Heart left ventricle (tissue), 16 donors: Measurements from ENCODE around the gene TROAP. TPM values are rescaled to one million over a fixed set of nuclear protein-coding genes. Genes with fewer than 3 reads are reported as not detected.

Experiments
- ATAC-seq, 4 donors: fragments of 200-7000 bp; cut with Tn5 transposase; one replicate each; pipeline ENCODE4 v1.9.1; 2020 to 2022; ENCODE audit warnings: moderate library complexity in 4 of 4, mild to moderate bottlenecking in 3 of 4, moderate number of reproducible peaks in 1 of 4
- DNase-seq, 5 donors: peaks; one replicate each; pipeline ENCODE4 v3.0.0-alpha.2; 2020
- H3K27ac ChIP-seq, 12 donors: fragments of 200-600 bp; sonication (generic) in 4 of 12; one replicate each; pipeline versions ENCODE4 v1.5.0 to v1.8.0; 2016 to 2022; ENCODE audit warnings: mild to moderate bottlenecking in 2 of 12
- H3K27me3 ChIP-seq, 9 donors: fragments of 200-600 bp; sonication (generic) in 2 of 9; one replicate each; pipeline versions ENCODE4 v1.5.1 to v1.8.0; 2016 to 2022; ENCODE audit warnings: mild to moderate bottlenecking in 3 of 9
- H3K36me3 ChIP-seq, 9 donors: fragments of 200-600 bp; sonication (generic) in 2 of 9; one replicate each; pipeline versions ENCODE4 v1.5.0 to v1.8.0; 2018 to 2022; ENCODE audit warnings: mild to moderate bottlenecking in 2 of 9
- H3K4me1 ChIP-seq, 12 donors: fragments of 200-600 bp; sonication (generic) in 4 of 12; one replicate each; pipeline versions ENCODE4 v1.5.0 to v1.8.0; 2016 to 2022; ENCODE audit warnings: mild to moderate bottlenecking in 3 of 12
- H3K4me3 ChIP-seq, 12 donors: fragments of 200-600 bp; sonication (generic) in 4 of 12; one replicate each; pipeline versions ENCODE4 v1.5.0 to v1.8.0; 2017 to 2022; ENCODE audit warnings: mild to moderate bottlenecking in 9 of 12, moderate library complexity in 4 of 12
- H3K9me3 ChIP-seq, 12 donors: fragments of 200-600 bp; sonication (generic) in 4 of 12; one replicate each; pipeline versions ENCODE4 v1.5.0 to v1.8.0; 2016 to 2022; ENCODE audit warnings: mild to moderate bottlenecking in 1 of 12
- POLR2A ChIP-seq, 2 donors: fragments of 450-650 bp; IDR thresholded peaks; one replicate each; pipeline ENCODE4 v1.6.1; 2017; ENCODE audit warnings: antibody characterized with exemption in 2 of 2, mild to moderate bottlenecking in 2 of 2, moderate library complexity in 2 of 2
- WGBS, 4 donors: extraction: QIAGEN DNeasy Blood & Tissue Kit in 2 of 4; methylation state at CpG; one replicate each; pipeline versions ENCODE4 v1.1.5 to v1.1.7; 2013 to 2018; 5-methylcytosine and 5-hydroxymethylcytosine counted together
- intact Hi-C, 10 donors: fragments of 100-400 bp; cut with DNase I; formaldehyde crosslinking; loops; one replicate each; pipeline versions ENCODE4 v1.11.1 to v1.14.2; 2022
- polyA plus RNA-seq, 2 donors: library from polyadenylated mRNA; stranded (reverse); fragments of 200-250 nt; gene quantifications; one replicate each; pipeline ENCODE4 v1.2.3, GENCODE V29; 2013
- total RNA-seq, 9 donors: library from RNA; depleted of rRNA in 2 of 9; stranded (reverse); fragments of >200 nt in 2 of 9; fragmentation: NEBNext Ultra II Directional in 3 of 9; extraction: Animal tissue kit (Norgen Biotek cat#: 25700) in 3 of 9; gene quantifications; one replicate each; pipeline versions ENCODE4 v1.1.0 to v1.2.4, GENCODE V29; 2016 to 2023
- TF ChIP-seq, protein P1 (sequence below), 12 donors: fragments of 200-600 bp; sonication (generic) in 4 of 12; IDR thresholded peaks; one replicate each; pipeline versions ENCODE4 v1.5.0 to v1.8.0; 2018 to 2022; ENCODE audit warnings: antibody characterized with exemption in 12 of 12, mild to moderate bottlenecking in 5 of 12
- donor health status: ischemic (EF 13 %, LVEDD 7.1; RV severe dilation, severe dysfunction).
- donor health status: healthy with polysubstance abuse.
- donor health status: DM: no; HTN: yes; CAD: no.
- donor health status: DM: no; HTN: no; CAD: no.
- donor health status: ischemic (EF 25% LVEDD 6.9; RV normal size, moderate dysfunction).
- donor health status: ischemic (EF 25% LVEDD 5.7; RV mildly dilated, moderate dysfunction).
- donor health status: healthy.
- donor health status: DM: yes; HTN: yes; CAD: no.
- donor health status: ischemic (EF 35%, LVEDD 5.7; RV mildly dilated, moderate dysfunction).
- donor health status: nonischemic (EF 11% LVEDD 7.7; RV severe dilation, severe dysfunction).
- donor health status: DM: yes; HTN: yes; CAD: no.
- donor health status: PGD.
- donor health status: ischemic (EF 29% LVEDD 5.4; RV normal size, mild dysfunction).
- donor health status: nonischemic (EF 23%, LVEDD 6.1; RV moderate dilation, normal function).

Gene TROAP
- total and polyA plus RNA-seq, 11 donors, result 0.11 to 6.4 (median 0.75) TPM; not detected in 4

DNA sequence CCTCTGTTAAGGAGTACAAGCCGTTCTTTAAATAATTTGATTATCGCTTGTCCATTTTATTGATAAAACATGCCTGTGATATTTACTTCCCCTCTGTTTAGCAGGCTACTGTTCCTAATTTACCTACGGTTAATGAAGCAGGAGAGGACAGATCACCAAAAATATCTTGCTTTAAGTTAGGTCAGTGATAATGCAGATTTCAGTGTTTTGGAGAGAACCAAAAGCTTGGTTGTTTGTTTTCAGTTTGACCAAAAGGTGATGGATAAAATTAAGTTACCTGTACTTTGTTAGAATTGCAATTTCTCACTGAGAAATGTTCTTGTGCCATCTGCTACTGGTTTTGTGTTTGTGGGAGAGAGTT lies 45.2 kb downstream of the TROAP start:
- Histone ChIP-seq H3K27me3 (no peaks in the 10 kb centered on the region), H3K27ac (peak overlapping the region in 11 of 12 donors; percentile 89 to 99 (median 97)), H3K4me3 (peak overlapping the region; percentile 50 to 97 (median 88)), H3K36me3 (peaks cover 0 to 2% (median 0%) of the 10 kb centered on the region in 9 donors), H3K4me1 (peaks cover 3 to 47% (median 25%) of the 10 kb centered on the region in 12 donors), H3K9me3 (no peaks in the 10 kb centered on the region)
- no peak for DNase-seq
- ATAC-seq, result no peak
- intact Hi-C loops, result loop anchor here in 2 of 10 donors (5.0 to 10.0 kb wide), 2 partner anchors 207 to 214 kb away; no protein-coding TSS in a partner anchor
- TF ChIP-seq POLR2A (IDR thresholded peaks at IDR 0.05), result no peak
- TF ChIP-seq, protein P1, sequence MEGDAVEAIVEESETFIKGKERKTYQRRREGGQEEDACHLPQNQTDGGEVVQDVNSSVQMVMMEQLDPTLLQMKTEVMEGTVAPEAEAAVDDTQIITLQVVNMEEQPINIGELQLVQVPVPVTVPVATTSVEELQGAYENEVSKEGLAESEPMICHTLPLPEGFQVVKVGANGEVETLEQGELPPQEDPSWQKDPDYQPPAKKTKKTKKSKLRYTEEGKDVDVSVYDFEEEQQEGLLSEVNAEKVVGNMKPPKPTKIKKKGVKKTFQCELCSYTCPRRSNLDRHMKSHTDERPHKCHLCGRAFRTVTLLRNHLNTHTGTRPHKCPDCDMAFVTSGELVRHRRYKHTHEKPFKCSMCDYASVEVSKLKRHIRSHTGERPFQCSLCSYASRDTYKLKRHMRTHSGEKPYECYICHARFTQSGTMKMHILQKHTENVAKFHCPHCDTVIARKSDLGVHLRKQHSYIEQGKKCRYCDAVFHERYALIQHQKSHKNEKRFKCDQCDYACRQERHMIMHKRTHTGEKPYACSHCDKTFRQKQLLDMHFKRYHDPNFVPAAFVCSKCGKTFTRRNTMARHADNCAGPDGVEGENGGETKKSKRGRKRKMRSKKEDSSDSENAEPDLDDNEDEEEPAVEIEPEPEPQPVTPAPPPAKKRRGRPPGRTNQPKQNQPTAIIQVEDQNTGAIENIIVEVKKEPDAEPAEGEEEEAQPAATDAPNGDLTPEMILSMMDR (IDR thresholded peaks at IDR 0.05), result no peak
- 7 to 17% (median 12%) methylated on average over 3 of the region's 3 CpGs for WGBS, 4 donors

DNA sequence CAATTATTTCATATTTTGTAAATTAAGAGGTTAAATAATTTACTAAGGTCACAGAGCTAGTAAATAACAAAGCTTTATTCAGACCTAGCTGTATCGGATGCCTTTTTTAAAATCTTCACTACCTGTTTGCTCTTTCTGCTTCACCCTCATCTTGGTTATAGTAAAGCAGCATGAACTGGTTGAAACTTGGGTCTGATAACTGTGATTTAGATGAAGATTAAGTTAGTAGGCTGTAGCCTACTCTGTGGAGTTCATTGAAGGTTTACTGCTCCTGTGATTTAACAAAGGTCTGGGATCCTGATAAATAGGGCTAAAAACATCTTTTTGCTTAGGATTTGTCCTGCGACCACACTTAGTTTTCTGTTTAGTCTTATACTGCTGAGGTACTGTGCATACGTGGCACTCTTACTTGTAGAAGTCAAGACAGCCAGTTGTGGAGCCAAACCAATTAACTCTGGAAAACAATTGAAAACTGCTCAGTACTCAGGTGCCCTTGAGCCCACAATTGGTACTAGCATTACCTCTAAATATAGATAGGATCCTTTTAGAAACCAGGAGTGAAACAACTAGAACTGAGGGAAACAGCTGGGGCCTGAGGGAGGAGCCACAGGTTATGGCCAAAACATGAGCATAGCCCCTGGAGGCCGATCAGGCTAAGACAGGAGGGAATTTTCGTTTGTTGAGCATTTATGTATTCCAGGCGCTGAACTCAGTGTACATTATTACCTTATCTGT lies 46.5 kb downstream of the TROAP start:
- Histone ChIP-seq H3K36me3 (peaks cover 0 to 3% (median 0%) of the 10 kb centered on the region in 9 donors), H3K27ac (peak overlapping the region in 10 of 12 donors; percentile 8 to 61 (median 41)), H3K9me3 (no peaks in the 10 kb centered on the region), H3K4me1 (peaks cover 3 to 42% (median 25%) of the 10 kb centered on the region in 12 donors), H3K27me3 (no peaks in the 10 kb centered on the region), H3K4me3 (peak overlapping the region in 2 of 12 donors; percentile 1 to 15)
- DNase-seq (peak in 2 of 5 donors; percentile 31 to 56), ATAC-seq (peak in 1 of 4 donors; percentile 10)
- 33 to 42% (median 37%) methylated on average over 6 of the region's 6 CpGs for WGBS, 4 donors
- intact Hi-C loops, result loop anchor here in 3 of 10 donors (5.0 to 10.0 kb wide), 3 partner anchors 75 to 213 kb away; no protein-coding TSS in a partner anchor
- TF ChIP-seq, protein P1 (IDR thresholded peaks at IDR 0.05), result peak in 8 of 12 donors; percentile 13 to 51 (median 34)
- no peak for TF ChIP-seq POLR2A (IDR thresholded peaks at IDR 0.05)

DNA sequence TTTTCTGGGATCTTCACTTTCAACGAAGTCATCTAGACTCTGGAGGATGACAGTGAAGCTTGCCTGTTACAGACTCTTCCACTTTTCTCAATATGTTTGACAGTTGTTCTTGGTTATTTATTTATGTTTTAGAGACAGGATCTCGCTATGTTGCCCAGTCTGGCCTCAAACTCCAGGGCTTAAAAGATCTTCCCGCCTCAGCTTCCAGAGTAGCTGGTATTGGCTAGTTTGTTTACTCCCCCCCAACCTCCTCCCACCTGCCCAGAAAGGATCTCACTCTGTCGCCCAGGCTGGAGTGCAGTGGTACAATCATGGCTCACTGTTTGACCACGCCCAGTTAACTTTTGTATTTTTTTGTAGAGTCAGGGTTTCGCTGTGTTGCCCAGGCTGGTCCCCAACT lies 47.5 kb downstream of the TROAP start:
- Histone ChIP-seq H3K36me3 (peaks cover 0 to 3% (median 0%) of the 10 kb centered on the region in 9 donors), H3K27ac (no peak overlapping the region), H3K4me1 (peaks cover 3 to 34% (median 25%) of the 10 kb centered on the region in 12 donors), H3K27me3 (no peaks in the 10 kb centered on the region), H3K4me3 (no peak overlapping the region), H3K9me3 (no peaks in the 10 kb centered on the region)
- no peak for ATAC-seq
- TF ChIP-seq, protein P1 (IDR thresholded peaks at IDR 0.05), result no peak
- TF ChIP-seq POLR2A (IDR thresholded peaks at IDR 0.05), result no peak
- 92 to 94% (median 93%) methylated on average over 6 of the region's 6 CpGs for WGBS, 4 donors
- no peak for DNase-seq
- intact Hi-C loops, result loop anchor here in 1 of 10 donors (10.0 kb wide), 1 partner anchor 74 kb away; no protein-coding TSS in a partner anchor

DNA sequence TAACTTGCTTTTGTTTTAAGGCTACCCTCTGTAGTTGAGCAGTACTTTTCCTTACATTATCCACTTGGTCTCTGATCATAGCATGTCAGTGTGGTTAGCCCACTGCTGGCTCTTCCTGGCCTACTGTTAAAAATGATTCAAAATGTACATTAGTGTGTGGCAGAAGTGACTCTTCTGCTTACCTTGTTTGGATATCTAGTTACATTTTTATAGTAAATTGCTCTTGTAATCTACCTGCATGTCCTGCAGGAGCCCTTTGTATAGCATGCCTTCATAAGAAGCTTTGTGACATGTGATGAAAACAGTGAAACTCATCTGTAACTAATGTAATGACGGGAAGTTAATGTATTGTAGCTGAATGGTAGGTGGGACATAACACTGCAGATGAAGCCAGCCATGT lies 52.4 kb downstream of the TROAP start:
- no peak for ATAC-seq
- no peak overlapping the region for H3K4me3 ChIP-seq
- TF ChIP-seq POLR2A (IDR thresholded peaks at IDR 0.05), result no peak
- TF ChIP-seq, protein P1 (IDR thresholded peaks at IDR 0.05), result no peak
- no peaks in the 10 kb centered on the region for H3K27me3 ChIP-seq
- intact Hi-C loops, result loop anchor here in 1 of 10 donors (10.0 kb wide), 1 partner anchor 69 kb away; no protein-coding TSS in a partner anchor
- peaks cover 0 to 3% (median 0%) of the 10 kb centered on the region in 9 donors for H3K36me3 ChIP-seq
- H3K27ac ChIP-seq, result no peak overlapping the region
- H3K4me1 ChIP-seq, result peaks cover 0 to under 1% (median 0%) of the 10 kb centered on the region in 12 donors
- no peaks in the 10 kb centered on the region for H3K9me3 ChIP-seq
- DNase-seq, result no peak
- WGBS, 4 donors, result 97 to 100% (median 99%) methylated on average over 1 of the region's 1 CpG
